ENCODE results near the gene CCDC195.

The CCDC195 gene, protein sequence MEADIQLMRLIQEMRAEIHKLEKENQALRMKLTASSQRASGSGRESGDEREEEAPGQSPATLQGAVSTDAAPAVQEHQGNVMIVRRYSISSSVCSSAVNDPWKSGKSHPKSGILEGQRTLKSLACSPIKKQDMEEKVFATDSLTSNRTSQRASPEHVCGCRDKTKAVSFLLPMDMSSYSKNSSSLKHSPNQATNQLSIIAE

DNA sequence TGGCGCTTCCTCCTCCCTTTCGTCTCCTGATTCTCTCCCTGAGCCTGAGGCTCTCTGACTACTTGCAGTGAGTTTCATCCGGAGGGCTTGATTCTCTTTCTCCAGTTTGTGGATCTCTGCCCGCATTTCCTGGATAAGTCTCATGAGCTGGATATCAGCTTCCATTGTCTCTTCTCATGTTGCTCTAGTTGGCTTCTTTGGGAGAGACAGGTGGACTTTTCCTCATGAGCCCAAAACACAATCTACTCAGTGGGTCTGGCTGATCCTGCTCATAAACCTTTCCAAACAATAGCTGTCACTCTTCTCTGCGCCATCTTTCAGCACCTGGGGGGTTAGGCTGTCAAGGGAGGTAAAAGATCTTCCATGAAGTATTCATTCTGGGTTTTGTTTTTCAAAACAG is at the start of gene CCDC195:
TSS of gene CCDC195 (minus strand) at position 165 of the 400 bp plus-strand sequence. CDS start at position 165, 0 bp downstream.
- DNase-seq (ENCODE audit: low spot score) = no peak

DNA sequence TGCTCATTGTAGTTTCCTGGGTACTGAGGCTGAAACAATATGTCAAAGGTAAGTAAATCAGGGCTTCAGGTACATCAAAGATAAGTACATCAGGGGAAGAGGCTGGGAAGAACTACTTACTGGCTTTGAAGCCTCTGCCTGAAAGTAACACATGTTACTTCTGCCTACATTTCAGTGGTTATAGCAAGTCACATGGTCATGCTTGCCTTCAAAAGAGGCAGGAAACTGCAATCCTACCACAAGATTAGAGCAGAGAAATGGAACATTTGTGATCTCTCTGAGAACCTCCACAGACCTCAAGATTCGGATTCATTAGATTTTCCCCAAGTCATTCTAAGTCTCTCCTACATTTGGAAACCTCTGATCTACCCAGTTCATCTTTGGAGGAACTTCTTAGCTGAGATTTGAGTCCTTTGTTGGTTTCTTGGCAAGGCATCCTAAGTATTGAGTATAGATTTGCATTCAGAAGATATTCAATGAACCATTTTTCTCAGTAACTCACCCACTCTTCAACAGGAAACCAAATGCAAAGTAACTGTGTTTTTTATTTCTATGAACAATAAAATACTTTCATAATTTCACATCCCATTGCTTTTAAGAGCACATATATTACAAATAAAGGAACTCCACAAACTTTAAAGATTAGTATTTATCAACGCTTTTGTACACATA is 48.5 kb upstream of the CCDC195 start:
- no peak for DNase-seq (ENCODE audit: low spot score)

DNA sequence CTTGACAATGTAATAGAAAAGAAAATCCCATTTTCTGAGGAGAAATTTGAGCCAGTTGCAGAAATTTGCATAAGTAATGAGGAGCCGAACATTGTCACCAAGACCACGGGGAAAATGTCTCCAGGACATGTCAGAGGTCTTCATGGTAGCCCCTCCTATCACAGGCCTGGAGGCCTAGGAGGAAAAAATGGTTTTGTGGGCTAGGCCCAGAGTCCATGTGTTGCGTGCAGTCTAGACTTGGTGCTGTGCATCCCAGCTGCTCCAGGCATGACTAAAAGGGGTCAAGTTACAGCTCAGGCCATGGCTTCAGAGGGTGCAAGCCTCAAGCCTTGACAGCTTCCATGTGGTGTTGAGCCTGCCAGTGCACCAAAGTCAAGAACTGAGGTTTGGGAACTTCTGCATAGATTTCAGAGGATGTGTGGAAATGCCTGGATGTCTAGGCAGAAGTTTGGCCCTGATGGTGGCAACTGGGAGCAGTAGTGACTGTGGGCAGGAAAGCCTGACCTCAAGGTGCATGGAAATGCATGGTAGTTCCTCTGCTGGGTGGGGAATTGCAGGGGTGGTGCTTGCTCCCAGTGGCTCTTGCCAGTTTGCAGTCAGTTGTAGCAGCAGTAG is 41.9 kb upstream of the CCDC195 start:
- no peak for DNase-seq (ENCODE audit: low spot score)

DNA sequence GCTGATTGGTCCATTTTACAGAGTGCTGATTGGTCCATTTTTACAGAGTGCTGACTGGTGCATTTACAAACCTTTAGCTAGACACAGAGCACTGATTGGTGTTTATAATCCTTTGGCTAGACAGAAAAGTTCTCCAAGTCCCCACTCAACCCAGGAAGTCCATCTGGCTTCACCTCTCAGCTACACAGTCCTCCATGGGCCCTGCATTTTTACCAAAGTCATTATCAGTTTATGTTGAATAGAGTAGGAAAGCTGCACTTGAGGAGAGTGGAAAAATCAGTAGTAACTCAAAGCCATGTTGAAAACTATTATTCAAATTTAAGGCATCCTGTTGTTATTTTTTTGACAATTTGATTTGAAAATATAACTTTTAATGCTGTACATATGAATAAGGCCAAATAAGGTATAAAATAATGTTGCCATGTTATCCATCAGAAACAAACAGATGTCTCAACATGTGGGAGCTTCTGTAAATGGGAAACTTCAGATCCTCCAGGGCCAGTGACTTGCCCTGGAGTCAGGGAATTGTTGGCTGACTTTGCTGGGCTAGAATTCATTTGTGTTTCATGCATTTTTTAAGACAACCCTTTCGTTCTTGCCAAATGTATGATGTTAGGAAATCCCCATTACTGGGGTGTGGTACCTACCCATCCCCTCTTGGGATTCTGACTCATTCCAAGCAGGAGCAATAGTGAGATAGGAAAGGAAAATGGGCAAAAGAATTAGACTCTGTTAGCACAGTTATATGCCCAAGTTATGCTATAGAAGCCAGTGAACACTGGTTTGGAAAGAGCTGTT is 37.8 kb upstream of the CCDC195 start:
- DNase-seq (ENCODE audit: low spot score) = no peak

DNA sequence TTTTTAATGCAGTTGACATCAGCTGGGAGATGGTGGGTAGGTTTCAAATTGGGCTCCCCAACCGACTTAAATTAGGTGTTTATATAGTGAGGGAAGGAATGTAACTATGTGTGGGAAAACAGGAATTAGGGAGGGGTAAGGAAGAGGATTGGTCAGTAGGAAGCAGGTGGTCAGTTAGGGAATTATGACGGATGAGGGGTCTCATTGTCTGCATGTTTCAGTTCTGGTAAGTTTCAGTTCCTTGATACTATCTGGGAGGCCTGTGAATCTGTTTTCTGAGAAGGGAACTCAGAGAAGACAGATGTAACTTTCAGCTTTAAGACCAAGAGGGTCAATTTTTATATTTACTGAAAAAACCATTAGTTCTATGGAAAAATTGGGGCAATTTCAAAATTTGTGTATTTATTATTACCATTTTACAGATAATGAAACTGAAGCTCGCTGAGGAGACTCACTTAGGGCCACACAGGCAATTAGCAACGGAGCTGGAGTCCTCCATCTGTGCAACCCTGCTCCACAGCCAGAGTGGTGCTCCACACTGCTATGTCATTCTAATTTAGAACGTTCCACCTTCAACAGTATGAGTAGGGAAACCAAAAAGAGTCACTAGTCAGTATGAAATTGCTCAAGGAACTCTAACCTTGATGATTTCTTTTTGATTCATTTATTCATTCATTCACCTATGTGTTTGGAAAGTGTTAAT is 36.0 kb upstream of the CCDC195 start:
- no peak for DNase-seq (ENCODE audit: low spot score)

DNA sequence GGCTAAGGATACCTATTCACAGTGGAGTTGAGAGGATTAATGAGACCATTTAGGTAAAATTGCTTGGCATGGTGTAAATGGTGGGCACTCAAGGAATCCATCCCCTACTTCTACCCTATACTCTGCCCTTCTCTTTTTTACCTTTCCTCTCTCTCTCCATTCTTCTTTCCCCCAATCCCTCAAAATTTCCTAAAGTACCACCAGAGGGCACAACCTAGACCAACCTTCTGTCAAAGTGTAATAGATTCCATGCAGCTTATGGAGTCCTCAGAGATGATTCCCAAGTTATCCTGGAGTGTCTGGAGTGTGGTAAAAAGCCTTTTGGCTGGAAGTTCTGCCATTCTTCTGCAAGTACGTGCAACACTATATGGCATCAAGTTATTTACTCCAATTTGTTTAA is 33.0 kb upstream of the CCDC195 start:
- no peak for DNase-seq (ENCODE audit: low spot score)

DNA sequence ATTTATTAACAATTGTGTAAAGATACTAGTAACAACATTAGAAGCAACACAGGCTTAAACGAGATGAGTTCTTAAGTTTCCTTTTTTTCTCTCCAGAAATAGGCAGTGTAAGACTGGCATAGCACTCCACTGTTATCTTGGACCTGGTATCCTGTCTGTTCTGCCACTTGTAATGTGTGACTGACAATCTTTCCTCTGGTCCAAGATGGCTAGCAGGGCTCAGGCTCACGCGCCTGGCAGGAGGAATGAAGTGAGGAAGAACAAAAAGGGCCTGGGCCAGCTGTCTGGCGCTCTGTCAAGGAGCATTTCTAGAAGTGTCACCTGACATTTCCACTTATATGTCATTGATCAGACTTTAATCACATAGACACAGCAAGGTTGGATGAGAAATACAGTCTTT is 31.6 kb upstream of the CCDC195 start:
- DNase-seq (ENCODE audit: low spot score) = no peak

DNA sequence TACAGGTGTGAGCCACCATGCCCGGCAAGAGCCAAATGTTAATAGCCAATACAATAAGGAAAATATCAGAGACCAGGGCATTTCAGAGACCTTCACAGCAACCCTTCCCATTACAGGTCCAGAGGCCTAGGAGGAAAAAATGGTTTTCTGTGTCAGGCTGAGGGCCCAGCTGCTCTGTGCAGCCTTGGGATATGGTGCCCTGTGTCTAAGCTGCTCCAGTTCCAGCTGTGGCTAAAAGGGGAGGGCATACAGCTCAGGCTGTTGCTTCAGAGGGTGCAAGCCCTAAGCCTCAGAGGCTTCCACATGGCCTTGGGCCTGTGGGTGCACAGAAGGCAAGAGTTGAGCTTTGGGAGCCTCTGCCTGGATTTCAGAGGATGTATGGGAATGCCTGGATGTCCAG is 20.1 kb upstream of the CCDC195 start:
- no peak for DNase-seq (ENCODE audit: low spot score)

DNA sequence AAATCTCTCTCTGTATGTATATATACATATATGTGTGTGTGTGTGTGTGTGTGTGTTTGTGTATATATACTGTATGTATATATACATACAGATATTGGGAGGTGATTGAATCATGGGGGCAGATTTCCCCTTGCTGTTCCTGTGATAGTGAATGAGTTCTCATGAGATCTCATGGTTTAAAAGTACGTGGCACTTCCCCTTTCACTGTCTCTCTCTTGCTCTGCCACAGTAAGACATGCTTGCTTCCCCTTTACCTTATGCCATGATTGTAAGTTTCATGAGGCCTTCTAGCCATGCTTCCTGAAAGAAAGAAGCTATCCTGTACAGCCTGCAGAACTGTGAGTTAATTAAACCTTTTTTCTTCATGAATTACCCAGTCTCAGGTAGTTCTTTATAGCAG is 18.8 kb upstream of the CCDC195 start:
- no peak for DNase-seq (ENCODE audit: low spot score)

DNA sequence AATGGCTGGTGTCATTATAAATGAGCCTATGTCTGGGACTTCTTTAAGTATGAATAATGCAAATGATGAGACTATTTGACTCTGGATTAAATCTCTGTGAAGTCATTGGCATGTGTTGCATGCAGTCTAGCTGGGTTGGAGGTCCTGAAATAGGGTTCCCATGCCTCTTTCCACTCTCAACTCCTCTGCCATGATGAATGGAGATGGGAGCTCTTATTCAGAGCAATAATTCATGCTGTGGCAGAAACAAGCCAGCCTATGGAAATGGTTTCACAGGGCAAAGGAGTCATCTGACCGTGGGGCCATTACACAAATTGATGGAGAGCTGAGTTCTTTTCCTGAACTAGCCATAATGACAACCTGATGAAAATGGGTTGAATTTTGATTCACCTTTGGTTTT is 15.5 kb upstream of the CCDC195 start:
- DNase-seq (ENCODE audit: low spot score) = no peak

DNA sequence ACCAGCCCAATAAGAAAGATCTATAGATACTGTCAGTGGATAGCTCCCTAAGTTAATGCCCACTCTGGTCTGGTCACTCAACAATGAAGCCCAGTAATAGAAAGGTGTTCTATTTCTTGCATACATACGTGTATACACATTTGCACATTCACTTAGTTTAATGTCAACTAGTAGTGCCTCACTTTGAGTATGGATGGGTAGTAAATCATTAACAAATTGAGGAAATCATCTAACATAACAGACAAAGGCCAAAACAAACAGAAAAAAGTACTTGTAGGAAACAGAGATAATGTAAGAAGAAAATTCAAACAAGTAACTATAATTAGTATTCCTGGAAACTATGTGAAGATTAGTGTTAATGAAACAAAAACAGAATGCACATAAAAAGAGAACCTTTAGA is 13.3 kb upstream of the CCDC195 start:
- DNase-seq (ENCODE audit: low spot score) = no peak

DNA sequence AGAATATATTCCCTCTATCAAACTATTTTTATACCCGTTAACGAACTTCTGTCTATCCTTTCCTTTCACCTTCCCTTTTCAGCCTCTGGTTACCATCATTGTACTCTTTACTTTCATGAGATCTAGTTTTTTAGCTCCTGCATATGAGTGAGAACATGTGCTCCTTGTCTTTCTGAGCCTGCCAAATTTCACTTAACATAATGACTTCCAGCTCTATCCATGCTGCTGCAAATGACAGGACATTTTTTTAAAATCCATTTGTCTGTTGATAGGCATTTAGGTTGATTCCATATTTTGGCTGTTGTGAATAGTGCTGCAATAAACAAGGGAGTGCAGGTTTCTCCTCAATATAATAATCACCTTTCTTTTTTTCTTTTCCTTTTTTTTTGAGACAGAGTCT is 8.2 kb upstream of the CCDC195 start:
- DNase-seq (ENCODE audit: low spot score) = no peak

DNA sequence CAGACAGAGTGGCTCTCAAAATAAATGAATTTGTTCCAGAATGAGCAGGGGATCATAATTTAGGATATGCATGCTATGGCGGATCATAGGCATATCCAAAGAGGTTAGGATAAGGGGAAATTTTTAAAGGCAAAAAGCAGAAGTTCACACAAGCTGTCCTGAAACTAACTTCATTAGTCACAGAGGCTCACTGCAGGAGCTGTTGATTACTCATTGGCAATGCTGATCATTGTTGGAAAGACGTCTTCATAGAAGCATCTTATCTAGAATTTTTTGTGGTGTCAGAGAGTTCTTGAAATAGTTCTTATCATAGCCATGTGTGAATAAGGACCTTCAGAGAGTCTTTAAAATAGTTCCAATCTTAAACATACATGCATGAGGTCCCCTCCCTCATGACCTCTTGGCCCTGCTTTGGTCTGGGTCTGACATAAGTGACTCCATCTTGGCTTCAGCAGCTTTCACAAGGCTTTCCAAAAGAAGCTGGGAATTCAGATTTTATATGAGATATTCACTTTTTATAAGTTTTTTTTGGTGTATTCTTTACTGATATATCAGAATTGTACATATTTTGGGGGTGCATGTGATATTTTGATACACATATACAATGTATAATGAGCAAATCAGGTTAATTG is 7.5 kb upstream of the CCDC195 start:
- no peak for DNase-seq (ENCODE audit: low spot score)

DNA sequence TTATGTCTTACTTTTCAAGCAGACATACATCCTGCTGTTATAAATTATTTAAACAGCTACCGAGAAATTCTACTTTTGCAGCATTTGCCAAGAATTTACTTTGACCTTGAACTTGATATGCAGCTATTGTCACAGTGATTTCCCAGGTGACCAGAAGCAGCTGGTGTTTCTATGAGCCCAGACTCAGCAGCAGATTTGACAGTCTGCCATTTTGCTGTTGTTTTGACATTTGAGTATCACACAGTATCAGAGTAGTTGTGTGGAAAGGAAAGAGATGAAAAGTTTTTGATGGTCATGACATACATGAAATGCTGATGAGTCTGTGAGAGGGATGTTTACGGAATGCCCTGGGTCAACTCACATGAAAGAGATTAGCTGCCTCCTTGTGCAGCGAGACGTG is 6.6 kb upstream of the CCDC195 start:
- DNase-seq (ENCODE audit: low spot score) = no peak

DNA sequence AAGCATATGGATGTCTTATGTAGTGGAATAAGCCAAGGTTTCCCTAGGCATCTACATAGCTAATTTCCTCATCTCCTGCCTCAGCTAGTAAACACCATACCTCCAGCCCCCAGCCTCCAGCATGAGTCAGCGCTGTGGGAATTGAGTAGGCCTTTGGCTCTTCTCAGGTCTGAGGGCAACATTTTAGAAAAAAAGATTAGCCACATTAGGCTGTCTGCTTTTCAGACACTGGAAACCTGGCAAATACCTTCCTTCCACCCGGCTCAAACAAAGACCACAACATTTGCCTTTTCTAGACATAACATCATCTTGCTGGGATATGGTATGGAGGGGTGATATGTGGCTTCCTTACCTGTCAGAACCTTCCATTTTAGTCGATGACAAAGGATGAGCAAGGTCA is 6.1 kb upstream of the CCDC195 start:
- DNase-seq (ENCODE audit: low spot score) = no peak

DNA sequence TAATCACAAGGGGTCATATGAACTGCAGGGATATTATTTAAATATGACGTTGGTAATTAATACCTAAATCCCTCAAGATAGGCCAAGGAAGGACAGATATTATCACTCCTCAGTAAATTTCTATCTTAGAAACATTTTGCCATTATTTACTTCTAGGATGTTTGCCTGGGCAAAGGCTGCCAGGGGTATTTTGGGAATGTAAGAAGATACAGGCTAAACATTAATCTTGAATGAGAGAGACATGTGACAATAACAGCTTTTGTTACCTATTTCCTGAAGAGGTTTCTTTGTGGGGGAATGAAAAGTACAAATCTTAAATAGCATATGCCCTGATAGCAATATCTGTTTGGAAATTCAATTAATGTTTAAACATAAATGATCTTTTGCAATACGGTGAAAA is 756 bp upstream of the CCDC195 start:
- no peak for DNase-seq (ENCODE audit: low spot score)

DNA sequence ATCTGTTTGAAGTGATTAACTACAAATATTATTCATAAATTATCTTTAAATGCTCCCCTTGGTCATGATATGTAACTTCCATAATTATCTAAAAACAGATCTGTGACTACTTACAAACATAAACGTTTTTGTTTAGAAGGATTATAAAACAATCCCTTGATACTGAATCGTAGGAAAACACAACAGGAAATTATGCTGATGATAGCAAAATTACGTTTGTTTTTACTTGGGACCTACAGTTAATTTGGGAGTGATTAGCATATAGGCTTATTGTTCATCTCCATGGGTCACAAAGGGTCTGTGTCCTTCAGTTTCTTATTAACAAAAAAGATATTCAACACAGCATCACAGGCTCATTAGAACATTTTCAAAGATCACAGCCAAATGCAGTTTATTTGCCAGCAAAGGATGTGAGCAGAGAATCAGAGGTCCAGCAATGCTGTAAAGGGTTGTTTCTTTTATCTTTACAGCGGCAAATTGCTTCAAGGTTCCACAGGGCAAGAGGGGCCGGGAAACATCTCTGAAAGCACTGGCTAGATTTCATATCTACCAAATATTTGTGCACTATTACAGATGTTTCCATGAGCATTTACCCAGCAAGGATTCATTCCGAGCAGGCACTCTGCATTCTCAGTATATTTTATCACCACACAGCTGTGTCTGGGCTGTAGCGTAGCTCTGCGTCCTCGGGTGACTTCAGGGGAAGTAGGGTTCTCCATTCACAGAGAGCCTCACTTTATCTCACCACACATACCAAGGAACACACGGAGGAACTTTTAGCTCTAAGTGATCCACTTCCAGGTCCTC is 4.1 kb downstream of the CCDC195 start:
- no peak for DNase-seq (ENCODE audit: low spot score)

DNA sequence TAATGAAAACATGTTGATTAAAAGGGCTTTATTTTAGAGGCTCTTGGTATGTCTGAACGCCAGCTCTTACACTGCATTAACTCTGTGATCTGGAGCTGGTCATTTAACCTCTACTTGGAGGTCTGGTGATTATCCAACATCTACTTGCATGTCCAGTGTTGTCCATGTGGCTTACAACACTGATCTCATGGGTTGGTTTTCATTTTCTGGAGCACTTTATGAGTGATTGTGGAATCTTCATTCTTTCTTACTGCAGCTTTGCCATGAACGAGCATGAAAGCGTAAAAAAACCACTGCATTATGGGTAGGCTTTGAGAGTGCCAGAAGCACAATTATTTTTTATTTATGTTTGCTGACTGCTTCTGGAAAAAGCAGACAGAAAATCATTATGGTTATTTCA is 4.8 kb downstream of the CCDC195 start:
- DNase-seq (ENCODE audit: low spot score) = no peak

DNA sequence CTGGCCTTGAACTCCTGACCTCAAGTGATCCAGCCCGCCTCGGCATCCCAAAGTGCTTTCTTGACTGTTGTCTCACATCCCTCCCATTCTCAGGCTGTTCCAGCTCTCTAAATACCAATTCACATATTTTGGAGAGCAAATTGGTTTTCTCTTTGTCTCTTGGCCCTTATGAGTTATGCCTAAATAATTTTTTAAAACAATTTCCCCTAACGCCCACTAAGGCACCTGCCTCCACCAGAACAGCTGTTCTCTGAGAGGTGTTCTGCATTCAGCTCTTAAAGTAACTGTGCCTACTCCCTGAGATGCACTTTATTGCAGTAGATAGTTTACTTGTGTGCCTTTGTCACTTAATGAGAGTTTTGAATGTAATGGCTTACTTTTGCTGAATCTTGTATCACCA is 6.9 kb downstream of the CCDC195 start:
- no peak for DNase-seq (ENCODE audit: low spot score)

DNA sequence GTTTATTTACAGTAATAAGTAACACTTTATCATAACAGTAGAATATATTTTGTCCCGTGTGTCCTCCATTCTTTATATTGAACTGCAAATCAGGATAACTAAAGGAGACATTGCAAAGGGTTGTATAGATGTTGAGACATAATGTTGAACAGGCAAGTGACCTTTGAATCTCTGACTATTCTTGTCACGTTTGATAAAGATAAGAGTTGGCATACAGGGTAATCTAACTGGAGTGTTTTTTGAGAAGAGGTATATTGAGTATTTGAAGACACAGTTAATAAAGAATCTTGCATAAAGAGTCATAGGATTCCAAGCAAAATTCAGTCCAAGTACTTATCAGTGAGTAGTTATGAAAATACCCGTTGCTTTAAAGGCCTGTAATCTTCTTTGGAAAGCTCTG is 21.7 kb downstream of the CCDC195 start:
- DNase-seq (ENCODE audit: low spot score) = no peak

DNA sequence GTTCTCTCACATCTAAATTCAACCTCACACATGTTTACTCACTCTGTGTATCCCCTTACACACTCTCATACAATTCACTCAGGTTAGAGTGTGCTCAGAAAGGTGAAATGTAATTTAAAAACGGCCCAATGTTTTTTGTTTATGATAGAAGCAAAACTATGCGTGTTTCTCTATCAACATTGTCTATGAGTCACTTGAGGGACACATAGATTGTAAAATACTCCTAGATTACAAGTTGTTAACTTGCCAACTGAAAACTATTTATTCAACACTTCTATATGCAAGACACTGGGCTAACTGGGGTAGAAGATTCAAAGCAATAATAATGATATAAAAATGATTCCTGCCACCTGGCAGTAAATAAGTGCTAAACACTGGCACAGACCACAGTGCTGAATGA is 24.6 kb downstream of the CCDC195 start:
- no peak for DNase-seq (ENCODE audit: low spot score)
